ENCODE results near the gene PRKCA.

PRKCA gene

DNA sequence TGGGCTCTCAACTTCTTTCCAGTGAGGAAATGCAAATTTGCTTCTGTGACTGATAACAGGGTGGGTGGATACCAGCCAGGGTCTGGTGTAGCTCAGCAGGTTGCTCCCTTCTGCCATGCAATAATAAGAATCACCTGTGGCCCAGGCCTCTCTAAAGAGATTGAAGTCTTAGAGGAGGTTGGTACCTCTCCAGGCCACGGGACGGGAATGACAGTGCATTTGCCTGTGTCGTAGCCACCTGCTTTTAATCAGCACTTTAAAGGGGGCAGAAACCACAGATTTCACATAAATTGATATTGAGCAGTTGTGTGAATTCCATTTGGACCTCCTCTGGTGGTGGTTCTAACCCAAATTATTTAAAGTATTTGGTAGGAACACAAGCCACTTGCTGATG is 246.9 kb downstream of the PRKCA start:
- no peak overlapping the region for H3K27ac ChIP-seq
- TF ChIP-seq ZFX (IDR thresholded peaks at IDR 0.05; ENCODE audit: borderline replicate concordance) = no peak
- TF ChIP-seq, protein P1, sequence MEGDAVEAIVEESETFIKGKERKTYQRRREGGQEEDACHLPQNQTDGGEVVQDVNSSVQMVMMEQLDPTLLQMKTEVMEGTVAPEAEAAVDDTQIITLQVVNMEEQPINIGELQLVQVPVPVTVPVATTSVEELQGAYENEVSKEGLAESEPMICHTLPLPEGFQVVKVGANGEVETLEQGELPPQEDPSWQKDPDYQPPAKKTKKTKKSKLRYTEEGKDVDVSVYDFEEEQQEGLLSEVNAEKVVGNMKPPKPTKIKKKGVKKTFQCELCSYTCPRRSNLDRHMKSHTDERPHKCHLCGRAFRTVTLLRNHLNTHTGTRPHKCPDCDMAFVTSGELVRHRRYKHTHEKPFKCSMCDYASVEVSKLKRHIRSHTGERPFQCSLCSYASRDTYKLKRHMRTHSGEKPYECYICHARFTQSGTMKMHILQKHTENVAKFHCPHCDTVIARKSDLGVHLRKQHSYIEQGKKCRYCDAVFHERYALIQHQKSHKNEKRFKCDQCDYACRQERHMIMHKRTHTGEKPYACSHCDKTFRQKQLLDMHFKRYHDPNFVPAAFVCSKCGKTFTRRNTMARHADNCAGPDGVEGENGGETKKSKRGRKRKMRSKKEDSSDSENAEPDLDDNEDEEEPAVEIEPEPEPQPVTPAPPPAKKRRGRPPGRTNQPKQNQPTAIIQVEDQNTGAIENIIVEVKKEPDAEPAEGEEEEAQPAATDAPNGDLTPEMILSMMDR (IDR thresholded peaks at IDR 0.05) = no peak

DNA sequence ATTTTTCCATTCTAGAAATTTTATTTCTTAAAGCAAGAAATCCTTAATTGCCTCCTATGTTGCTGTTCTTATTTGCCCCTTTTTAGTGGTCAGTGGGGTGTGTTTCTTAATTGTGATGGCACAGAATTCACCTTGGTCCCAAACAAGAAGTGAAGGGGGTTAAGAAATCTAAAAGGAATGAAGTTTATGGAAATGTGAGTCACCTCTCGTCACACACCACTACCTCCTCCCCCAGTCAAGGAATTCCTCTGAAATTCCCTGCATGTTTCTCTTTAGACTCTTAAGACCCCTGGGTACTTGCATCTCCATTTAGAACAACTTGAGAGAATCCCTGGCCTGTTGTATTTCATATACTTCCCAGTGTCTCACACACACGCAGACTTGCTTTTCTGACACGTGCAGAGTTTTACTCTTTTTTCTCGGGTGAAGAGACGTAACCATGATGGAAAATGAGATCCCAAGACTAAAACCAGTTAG is 247.4 kb downstream of the PRKCA start:
- H3K27ac ChIP-seq = no peak overlapping the region
- TF ChIP-seq, protein P1 (IDR thresholded peaks at IDR 0.05) = no peak
- TF ChIP-seq ZFX (IDR thresholded peaks at IDR 0.05; ENCODE audit: borderline replicate concordance) = no peak

DNA sequence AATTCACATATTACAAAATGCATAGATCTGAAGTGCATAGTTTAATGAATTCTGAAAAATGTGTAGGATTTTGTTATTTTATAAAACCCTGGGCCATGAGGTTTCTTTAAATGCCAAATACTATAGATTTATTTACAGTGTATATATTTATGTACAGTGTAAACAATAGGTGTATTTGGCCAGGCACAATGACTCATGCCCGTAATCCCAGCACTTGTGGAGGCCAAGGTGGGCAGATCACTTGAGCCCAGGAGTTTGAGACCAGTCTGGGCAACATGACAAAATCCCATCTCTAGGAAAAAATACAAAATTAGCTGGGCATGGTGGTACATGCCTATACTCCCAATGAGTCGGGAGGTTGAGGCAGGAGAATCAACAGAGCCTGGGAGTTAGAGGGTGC is 249.4 kb downstream of the PRKCA start:
- no peak for TF ChIP-seq ZFX (IDR thresholded peaks at IDR 0.05; ENCODE audit: borderline replicate concordance)
- TF ChIP-seq, protein P1 (IDR thresholded peaks at IDR 0.05) = no peak
- no peak overlapping the region for H3K27ac ChIP-seq

DNA sequence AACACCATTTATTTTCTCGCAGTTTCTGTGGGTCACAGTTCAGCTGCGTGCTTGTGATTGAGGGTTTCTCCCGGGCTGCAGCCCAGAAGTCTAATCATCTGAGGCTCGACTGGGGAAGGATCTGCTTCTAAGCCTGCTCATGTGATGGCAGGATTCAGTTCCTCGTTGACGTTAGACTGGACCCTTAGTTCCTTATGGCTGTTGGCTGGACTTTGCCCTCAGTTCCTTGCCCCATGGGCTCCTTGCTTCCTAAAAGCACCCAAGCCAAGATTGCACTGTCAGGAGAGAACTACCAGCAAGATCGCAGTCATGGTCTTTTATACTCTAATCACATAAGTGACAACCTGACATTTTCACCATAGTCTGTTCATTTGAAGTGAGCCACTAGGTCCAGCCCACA is 250.0 kb downstream of the PRKCA start:
- H3K27ac ChIP-seq = no peak overlapping the region
- TF ChIP-seq, protein P1 (IDR thresholded peaks at IDR 0.05) = no peak
- TF ChIP-seq ZFX (IDR thresholded peaks at IDR 0.05; ENCODE audit: borderline replicate concordance) = no peak

DNA sequence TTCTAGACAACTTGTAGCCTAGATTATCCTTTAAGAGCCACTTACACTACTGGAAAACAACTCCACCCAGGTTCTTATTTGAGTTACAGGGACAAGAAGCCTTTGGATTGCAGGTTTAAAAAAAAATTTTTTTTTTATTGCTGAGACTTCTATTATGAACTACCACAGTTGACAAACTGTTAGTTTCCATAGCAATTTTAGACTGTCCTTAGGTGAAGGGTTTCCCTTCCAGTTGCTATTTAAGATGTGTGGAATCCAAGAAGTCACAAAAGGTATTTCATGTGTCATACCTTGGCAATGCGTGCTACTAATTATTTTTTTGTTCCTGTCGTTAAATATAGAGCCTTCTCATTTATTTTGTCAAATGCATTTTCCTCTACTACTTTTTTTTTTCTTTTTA is 253.2 kb downstream of the PRKCA start:
- no peak for TF ChIP-seq ZFX (IDR thresholded peaks at IDR 0.05; ENCODE audit: borderline replicate concordance)
- TF ChIP-seq, protein P1 (IDR thresholded peaks at IDR 0.05) = no peak
- no peak overlapping the region for H3K27ac ChIP-seq

DNA sequence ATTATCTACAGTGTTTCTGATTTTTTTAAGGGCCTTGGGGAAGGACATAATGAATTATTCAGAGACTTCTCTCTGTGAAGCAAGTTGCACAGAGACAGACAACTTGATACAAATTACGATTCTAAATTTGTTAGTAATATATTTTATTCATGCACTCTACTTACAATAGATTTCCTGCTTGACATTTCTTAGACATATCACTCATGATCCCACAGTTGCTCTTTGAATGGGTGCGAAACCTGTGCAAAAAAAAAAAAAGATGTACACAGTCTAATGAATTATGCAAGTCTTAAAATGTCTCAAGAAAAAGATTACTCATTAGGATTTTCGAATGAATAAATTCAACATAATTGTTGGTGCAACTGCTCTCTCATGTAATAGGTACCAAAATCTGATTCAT is 254.8 kb downstream of the PRKCA start:
- TF ChIP-seq, protein P1 (IDR thresholded peaks at IDR 0.05) = no peak
- no peak for TF ChIP-seq ZFX (IDR thresholded peaks at IDR 0.05; ENCODE audit: borderline replicate concordance)
- no peak overlapping the region for H3K27ac ChIP-seq

DNA sequence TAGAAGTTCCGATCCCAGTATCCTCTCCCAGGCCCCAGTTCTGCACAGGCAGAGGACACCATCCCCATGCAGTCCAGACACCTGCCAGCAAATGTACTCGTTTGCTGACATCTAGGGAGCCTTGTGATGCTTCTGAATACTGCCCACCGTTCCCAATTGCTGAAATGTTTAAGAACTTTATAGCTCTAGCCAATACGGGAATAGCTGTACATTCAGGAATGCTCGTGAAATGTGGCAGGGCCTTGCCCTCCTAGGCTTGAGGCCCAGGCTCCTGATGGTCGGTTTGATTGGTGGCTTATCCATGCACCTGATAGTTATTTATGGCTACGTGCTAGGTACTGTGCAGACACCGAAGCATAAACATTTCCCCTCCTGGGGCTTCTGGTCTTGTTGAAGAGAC is 255.5 kb downstream of the PRKCA start:
- no peak overlapping the region for H3K27ac ChIP-seq
- TF ChIP-seq ZFX (IDR thresholded peaks at IDR 0.05; ENCODE audit: borderline replicate concordance) = no peak
- TF ChIP-seq, protein P1 (IDR thresholded peaks at IDR 0.05) = no peak
